ENCODE data around the gene SLC2A6.

DNA sequence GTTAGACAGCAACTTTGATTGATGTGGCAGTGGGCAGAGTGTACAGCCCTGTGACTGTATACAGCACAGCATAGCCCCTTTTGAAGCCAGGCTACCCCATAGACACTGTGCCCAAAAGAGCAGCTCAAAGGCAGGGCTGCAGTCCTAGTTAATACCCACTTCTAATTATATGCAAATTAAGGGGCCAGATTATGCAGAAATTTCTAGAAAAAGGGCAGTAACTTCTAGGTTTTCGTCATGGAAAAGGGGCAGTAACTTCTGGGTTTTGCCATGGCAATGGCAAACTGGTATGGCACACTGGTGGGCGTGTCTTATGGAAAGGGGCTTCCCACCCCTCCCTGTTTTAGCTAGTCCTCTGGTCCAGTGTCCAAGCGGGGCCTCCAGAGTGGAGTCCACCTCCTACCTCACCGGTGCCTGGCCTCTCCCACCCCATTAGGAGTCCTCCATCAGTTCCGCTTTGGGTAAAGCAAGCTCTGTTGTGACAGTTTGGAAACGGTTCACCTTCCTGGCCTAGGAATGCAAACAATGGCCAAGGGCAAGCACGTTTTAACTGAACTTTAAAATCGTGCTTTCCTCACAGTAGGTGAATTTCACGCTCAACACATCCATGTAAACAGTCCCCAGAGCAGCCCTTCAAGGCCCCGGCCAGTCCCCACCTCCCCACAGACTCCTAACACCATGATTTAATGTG is 51.1 kb downstream of the SLC2A6 start:
- no peak for TF ChIP-seq EZH2 (IDR thresholded peaks at IDR 0.05; ENCODE audit: low read length)
- TF ChIP-seq, protein P1, sequence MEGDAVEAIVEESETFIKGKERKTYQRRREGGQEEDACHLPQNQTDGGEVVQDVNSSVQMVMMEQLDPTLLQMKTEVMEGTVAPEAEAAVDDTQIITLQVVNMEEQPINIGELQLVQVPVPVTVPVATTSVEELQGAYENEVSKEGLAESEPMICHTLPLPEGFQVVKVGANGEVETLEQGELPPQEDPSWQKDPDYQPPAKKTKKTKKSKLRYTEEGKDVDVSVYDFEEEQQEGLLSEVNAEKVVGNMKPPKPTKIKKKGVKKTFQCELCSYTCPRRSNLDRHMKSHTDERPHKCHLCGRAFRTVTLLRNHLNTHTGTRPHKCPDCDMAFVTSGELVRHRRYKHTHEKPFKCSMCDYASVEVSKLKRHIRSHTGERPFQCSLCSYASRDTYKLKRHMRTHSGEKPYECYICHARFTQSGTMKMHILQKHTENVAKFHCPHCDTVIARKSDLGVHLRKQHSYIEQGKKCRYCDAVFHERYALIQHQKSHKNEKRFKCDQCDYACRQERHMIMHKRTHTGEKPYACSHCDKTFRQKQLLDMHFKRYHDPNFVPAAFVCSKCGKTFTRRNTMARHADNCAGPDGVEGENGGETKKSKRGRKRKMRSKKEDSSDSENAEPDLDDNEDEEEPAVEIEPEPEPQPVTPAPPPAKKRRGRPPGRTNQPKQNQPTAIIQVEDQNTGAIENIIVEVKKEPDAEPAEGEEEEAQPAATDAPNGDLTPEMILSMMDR (optimal IDR thresholded peaks at IDR 0.05 in 1 of 3, IDR thresholded peaks at IDR 0.05 in 1 of 3, conservative IDR thresholded peaks at IDR 0.05 in 1 of 3; ENCODE audit: extremely low read depth in 1 of 3, insufficient read depth in 2 of 3, low read length in 3 of 3) = no peak

All from keratinocyte (primary cell).